Stimulated activated CD8-positive, alpha-beta memory T cell treated with anti-CD3 and anti-CD28 coated beads, Interleukin-15, amount 100 ng/mL, for 24 hours (primary cell): ENCODE data around the gene GPR141.

ENCODE experiments used
- DNase-seq: peaks from one replicate; pipeline ENCODE4 v3.0.0-alpha.2; 2020; ENCODE audit warnings: low read depth

Gene GPR141

DNA sequence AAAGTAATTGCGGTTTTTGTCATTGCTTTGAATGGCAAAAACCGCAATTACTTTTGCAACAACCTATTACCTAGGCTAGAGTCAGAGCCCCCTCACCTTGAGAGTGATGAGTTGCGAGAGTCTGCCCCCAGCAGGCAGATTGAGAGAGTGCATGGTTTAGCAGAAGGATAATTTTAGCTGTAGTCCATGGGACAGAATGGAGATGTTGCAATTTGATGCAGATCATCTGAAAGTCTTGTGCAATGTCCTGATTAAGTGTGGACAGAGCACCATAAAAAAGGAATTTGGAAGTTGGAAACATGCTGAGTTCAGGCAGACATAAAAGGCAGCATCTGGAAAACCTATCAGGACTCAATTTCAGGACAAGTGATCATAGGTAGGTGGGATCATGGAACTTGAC lies 48.7 kb downstream of the GPR141 start:
- DNase-seq = no peak

DNA sequence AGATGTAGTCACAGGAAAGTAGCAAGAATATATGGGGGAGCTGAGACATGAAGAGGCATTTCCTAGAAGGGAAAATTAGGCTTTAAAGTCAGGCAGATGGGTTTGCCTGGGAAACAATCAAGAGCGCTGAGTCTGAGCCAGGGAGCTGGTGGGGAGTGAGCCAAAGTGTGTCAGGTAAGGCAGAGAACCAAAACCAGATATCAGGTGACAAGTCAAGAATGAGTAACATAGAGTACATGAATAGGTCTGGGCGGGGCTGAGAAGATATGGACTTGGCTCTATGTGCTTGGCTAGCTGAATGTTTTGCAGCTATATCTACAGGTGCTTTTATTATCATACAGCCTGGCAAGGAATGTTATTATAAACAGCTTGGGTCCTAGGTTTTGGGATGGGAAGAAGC lies 49.3 kb downstream of the GPR141 start:
- no peak for DNase-seq

GRCh38 chr7:37735196-37735595 lies 51.6 kb downstream of the GPR141 start:
- no peak for DNase-seq

DNA sequence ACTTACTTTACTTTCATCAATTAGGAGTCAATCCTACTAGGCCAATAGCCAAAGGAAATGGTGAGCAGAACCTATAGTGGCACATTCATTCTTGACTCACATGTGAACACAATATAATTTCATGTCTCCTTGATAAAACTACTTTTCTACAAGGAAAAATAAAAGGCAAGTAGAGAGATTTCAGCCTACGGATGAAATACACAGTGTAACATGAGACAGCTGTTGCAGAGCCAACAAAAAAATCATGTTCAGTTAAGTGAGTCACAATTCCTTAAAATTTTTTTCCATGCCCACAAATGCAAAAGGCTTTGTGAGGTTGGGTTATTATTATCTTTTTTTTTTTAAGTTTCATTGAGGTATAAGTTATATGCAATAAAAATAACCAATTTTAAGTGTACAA lies 54.8 kb downstream of the GPR141 start:
- DNase-seq = no peak

DNA sequence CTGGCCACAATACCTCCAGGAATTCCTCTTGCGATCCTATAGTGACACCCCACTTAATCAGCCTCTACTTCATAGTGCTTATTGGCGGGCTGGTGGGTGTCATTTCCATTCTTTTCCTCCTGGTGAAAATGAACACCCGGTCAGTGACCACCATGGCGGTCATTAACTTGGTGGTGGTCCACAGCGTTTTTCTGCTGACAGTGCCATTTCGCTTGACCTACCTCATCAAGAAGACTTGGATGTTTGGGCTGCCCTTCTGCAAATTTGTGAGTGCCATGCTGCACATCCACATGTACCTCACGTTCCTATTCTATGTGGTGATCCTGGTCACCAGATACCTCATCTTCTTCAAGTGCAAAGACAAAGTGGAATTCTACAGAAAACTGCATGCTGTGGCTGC lies 56.8 kb downstream of the GPR141 start:
- DNase-seq = no peak

- DNase-seq = no peak
Measured at GRCh38 chr7:37741776-37742175, 58.2 kb downstream of the GPR141 start.

DNA sequence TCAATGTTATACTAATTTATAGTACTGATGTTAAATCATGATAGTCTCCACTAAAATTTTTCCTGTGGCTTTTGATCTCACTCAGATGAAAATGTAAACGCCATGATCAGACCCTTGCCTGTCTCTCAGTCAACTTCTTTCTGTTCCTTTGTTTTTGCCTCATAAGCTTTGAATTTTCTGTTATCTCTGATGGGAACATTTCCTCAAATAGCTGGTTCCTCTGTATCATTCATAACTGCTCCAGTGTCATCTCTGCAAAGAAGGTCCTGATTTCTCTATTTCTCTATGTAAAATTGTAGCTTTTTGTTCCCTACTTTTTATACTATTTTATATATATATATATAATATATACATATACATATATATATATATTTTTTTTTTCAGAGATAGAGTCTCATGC lies 67.5 kb downstream of the GPR141 start:
- DNase-seq = no peak

GRCh38 chr7:37753398-37754050 lies 70.0 kb downstream of the GPR141 start:
- DNase-seq = no peak

DNA sequence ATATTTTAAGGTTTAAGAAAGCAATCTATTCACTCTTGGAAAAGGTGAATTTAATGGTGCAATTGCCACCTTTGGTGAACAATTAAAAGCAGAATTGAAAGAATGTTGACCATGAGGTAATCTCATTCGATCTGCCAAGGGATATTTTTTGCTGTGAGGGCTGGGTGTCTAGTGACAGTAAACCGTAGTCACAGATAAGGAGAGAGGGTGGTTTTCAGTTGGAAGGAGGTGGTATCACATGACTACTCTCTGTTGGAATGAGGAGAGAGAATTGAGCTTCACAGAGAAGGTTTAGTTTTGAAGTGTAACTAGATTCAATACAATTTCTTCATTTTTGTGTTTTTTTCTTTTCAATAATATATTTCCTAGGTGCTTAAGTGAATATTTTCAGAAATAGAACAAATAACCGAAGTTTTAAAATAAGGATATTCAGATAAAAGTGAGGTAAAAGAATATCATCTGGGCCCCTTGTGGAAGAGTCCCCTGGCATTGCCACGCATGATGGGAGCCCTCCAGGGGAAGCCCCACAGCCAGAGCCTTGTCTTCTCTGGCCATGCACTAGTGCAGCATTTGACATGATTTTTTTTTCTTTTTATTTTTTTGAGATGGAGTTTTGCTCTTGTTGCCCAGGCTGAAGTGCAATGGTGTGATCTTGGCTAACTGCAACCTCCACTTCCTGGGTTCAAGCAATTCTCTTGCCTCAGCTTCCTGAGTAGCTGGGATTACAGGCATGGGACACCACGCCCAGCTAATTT lies 73.4 kb downstream of the GPR141 start:
- no peak for DNase-seq

DNA sequence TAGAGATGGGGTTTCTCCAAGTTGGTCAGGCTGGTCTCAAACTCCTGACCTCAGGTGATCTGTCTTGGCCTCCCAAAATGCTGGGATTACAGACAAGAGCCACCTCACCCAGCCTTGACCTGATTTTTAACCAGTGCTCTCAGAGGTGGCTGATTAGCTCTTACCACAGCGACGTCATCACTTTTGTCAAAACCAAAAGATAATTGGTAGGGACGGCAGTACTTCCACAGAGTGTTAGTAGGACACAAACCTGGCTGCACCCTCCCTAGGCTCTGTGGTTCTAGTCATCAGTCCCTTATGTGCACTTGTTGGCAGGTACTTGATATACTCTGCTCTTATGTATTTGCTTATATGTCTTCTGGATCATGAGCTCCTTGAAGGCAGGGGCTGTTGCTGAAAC lies 74.0 kb downstream of the GPR141 start:
- DNase-seq = no peak

- DNase-seq = no peak
Measured at GRCh38 chr7:37758501-37759045, 75.0 kb downstream of the GPR141 start.

DNA sequence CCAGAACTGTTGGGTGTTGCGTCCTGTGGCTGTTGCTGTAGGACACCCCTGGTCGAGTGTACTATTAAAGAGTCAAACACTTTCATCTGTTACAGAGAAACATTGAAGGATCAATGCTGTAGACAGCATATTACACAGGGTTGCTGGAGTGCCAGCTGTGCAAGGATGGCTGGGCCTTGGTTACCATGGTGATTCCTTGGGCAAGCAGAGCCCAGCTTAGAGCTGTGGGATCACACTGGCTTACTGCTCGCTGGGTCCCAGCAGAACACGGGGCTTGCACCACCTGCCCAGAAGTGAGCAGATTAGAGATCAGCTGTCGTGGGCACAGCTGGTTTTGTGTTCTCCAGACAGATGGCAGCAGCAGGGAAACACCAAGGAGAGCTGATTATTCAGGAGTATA lies 76.0 kb downstream of the GPR141 start:
- DNase-seq = no peak

DNA sequence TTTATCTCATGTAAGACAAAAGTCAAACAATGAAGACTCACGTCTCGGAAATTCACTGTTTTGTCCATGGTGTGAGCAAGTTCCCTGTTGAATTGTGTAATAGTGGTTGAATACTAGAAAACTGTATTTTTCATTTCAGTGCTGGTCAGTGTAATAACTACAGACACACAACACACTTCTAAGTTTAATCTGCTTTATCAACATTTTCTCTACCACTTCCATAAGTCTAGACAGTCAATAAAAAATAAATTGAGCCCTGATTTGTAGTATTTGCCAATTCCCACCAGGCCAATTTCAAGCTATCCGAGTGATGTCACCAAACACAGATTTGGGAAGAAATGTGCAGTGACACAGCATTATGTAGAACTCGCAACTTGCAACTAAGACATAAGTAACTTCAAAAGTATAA lies 81.9 kb downstream of the GPR141 start:
- DNase-seq = no peak

DNA sequence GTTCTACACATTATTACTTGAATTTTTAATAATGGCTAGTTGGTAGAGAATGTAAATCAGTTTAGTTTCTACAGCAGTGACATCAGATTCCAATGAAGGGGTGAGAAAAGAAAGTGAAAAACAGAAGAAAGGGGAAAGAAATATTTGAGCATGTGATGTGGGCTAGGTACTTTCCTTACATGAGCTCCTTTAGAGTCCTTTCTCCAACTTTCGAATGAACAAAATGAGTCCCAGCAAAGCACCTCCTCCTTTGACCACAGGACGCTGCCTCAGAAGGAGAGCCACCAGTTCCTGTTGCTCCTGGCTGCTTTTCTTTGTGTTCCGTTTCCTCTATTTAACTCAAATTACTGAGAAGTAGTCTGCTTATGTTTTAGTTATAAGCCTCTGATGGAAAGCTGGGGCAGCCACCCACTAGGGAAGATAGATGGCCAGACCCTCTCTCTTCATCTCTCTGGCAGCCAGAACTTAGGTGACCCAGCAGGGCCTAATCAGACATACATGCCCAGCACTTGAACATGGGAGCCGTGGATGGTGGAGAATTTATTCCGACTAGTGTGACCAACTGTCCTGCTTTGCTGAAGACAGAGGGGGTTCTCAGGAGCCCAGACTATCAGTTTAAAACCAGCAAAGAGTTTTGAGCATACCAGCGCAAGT lies 82.4 kb downstream of the GPR141 start:
- no peak for DNase-seq

- no peak for DNase-seq
Measured at GRCh38 chr7:37768611-37769010, 85.0 kb downstream of the GPR141 start.

DNA sequence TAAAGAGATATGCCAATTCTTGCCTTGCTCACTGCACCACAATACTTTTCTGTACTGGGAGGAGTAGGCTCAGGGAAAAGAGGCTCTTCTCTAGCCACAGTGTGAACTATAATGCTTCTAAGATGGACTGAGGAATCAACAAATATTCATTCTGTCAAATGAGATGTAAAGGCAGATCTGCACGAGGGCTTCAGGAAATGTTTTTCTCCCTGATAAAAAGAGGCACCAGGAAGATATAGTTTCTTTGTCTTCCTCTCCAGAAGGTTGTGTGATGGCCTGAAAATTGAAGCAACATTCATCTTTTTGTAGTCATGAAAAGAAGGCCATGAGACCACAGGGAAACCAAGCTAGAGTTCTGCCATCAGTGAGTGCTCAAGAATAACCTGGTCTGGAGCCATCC lies 85.7 kb downstream of the GPR141 start:
- DNase-seq = no peak

GRCh38 chr7:37769726-37770125 lies 86.2 kb downstream of the GPR141 start:
- DNase-seq = no peak

DNA sequence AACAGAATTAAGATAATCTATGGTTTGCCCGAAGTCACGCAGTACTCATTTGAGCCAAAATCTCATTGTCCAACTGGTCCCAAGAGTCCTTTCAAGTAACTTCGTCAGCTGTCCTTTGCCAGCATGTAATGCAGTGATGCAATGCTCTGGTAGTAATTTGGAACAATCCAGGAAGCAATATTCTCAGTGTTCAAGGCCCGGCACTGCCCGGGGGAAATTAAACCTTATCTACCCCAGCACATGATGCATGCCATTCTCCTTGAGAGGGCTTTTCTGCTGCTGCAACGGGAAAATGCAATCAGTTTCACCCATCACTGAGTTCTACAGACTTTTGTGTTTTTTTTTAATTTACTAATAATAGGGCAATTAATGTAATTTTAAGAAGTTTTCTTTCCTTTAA lies 87.3 kb downstream of the GPR141 start:
- DNase-seq = no peak

- no peak for DNase-seq
Measured at GRCh38 chr7:37771342-37771741, 87.8 kb downstream of the GPR141 start.

GRCh38 chr7:37771801-37772200 lies 88.2 kb downstream of the GPR141 start:
- DNase-seq = no peak

GRCh38 chr7:37775921-37776320 lies 92.4 kb downstream of the GPR141 start:
- DNase-seq = no peak

GRCh38 chr7:37781156-37781555 lies 97.6 kb downstream of the GPR141 start:
- no peak for DNase-seq

- no peak for DNase-seq
Measured at GRCh38 chr7:37782166-37782565, 98.6 kb downstream of the GPR141 start.
